ENCODE measurements around the gene FBLN2. TPM values are rescaled to one million over a fixed set of nuclear protein-coding genes. Genes with fewer than 3 reads are reported as not detected.

The FBLN2 gene
- total RNA-seq, 3 donors from 2014 or later (not counting 1 experiment from before 2014, with no cell fraction given) = 0.61 to 2.7 (median 1.6) TPM

DNA sequence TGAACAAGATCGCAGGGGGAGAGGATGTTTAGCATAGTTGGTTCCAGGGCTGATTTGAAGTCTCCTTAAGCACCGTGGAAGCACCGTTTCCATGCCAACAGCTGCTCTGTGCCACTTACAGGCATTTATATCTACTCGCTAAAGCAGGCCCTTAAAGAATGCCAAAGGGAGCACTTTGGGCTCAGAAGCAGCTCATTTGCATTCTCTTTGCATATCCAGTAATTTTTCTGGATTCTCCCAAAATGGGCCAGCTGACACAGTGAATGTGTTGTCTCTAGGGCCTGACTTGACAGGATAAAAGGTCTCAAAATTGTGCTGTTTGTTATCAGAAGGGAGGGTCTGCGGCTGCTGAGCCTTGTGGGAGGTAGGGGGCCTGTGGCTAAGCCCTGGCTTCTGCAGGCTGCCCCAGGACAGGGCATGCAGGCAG is 138.6 kb downstream of the FBLN2 start:
- DNase-seq (no peak), ATAC-seq (no peak)
- H3K36me3 ChIP-seq (ENCODE audit: control insufficient read depth, insufficient read depth, low read length) = no peaks in the 10 kb centered on the region
- no peak overlapping the region for H3K4me3 ChIP-seq (ENCODE audit: low read length)
- no peaks in the 10 kb centered on the region for H3K4me1 Mint-ChIP-seq
- no peaks in the 10 kb centered on the region for H3K4me1 ChIP-seq (ENCODE audit: control insufficient read depth, insufficient read depth, low read length)
- intact Hi-C loops (cut with micrococcal nuclease) = no loop called here
- H3K9me3 Mint-ChIP-seq = no peaks in the 10 kb centered on the region
- H3K27ac Mint-ChIP-seq = no peak overlapping the region
- no peak overlapping the region for H3K27ac ChIP-seq (ENCODE audit: low read length)
- no peak overlapping the region for H3K4me3 Mint-ChIP-seq
- H3K36me3 Mint-ChIP-seq = no peaks in the 10 kb centered on the region
- peaks cover 0 to 3% of the 10 kb centered on the region in 2 donors for H3K27me3 Mint-ChIP-seq (ENCODE audit: low read depth in 2 of 2)
- no peaks in the 10 kb centered on the region for H3K9me3 ChIP-seq (ENCODE audit: control insufficient read depth, insufficient read depth, low read length)
- 66% methylated on average over 5 of the region's 5 CpGs for WGBS (ENCODE audit: insufficient coverage)
- TF ChIP-seq, protein P1, sequence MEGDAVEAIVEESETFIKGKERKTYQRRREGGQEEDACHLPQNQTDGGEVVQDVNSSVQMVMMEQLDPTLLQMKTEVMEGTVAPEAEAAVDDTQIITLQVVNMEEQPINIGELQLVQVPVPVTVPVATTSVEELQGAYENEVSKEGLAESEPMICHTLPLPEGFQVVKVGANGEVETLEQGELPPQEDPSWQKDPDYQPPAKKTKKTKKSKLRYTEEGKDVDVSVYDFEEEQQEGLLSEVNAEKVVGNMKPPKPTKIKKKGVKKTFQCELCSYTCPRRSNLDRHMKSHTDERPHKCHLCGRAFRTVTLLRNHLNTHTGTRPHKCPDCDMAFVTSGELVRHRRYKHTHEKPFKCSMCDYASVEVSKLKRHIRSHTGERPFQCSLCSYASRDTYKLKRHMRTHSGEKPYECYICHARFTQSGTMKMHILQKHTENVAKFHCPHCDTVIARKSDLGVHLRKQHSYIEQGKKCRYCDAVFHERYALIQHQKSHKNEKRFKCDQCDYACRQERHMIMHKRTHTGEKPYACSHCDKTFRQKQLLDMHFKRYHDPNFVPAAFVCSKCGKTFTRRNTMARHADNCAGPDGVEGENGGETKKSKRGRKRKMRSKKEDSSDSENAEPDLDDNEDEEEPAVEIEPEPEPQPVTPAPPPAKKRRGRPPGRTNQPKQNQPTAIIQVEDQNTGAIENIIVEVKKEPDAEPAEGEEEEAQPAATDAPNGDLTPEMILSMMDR (IDR thresholded peaks at IDR 0.05) = no peak
- no peaks in the 10 kb centered on the region for H3K27me3 ChIP-seq (ENCODE audit: control insufficient read depth, insufficient read depth, low read length)

Other genes with a start within 250 kb of the FBLN2 start
- gene NUP210, start 128.8 kb upstream of the FBLN2 start, total RNA-seq = 100 to 1,000 TPM; 156 to 194 (median 179) TPM
- gene HDAC11, start 68.8 kb upstream of the FBLN2 start, total RNA-seq = 1 to 10 TPM; 3.4 to 5.3 (median 3.9) TPM